Adrenal gland (tissue), 5 donors: Measurements from ENCODE around the gene REL.

ENCODE experiments used
- CTCF ChIP-seq, 6 experiments: fragments of 450-650 bp in 4 of 6; fragments of 200-600 bp in 2 of 6; sonication (generic) in 1 of 6; IDR thresholded peaks; 1 replicate in 5 of 6; 2 replicates in 1 of 6; pipeline versions ENCODE4 v1.5.1 to v1.8.0; 2016 to 2021; ENCODE audit warnings: antibody characterized with exemption in 6 of 6, mild to moderate bottlenecking in 2 of 6, moderate library complexity in 1 of 6
- POLR2A ChIP-seq, 2 donors: fragments of 450-650 bp; IDR thresholded peaks; one replicate each; pipeline ENCODE4 v1.6.1; 2017; ENCODE audit warnings: antibody characterized with exemption in 2 of 2, mild to moderate bottlenecking in 2 of 2, moderate library complexity in 1 of 2
- donor health status: DM: no; HTN: no; CAD: no.

GRCh38 chr2:60899892-60900249 is 18.5 kb downstream of the REL start:
- TF ChIP-seq POLR2A (IDR thresholded peaks at IDR 0.05) (no peak), CTCF (IDR thresholded peaks at IDR 0.05) (no peak)
